ENCODE results near the gene ZNF398.

Gene ZNF398

GRCh38 chr7:149218469-149219420 lies 71.5 kb downstream of the ZNF398 start:
- Histone ChIP-seq H3K9me2 (replicated peaks; ENCODE audit: insufficient read depth, low read length) (no peaks in the 10 kb centered on the region), H3K4me3 (ENCODE audit: insufficient read depth, low read length, poor library complexity, severe bottlenecking) (no peak overlapping the region), H3K4me2 (ENCODE audit: low read depth, low read length, poor library complexity, severe bottlenecking) (no peak overlapping the region), H3K27ac (ENCODE audit: low read depth, low read length) (no peak overlapping the region), H4K20me1 (ENCODE audit: low read depth, low read length) (no peaks in the 10 kb centered on the region), H3F3A (ENCODE audit: insufficient read depth) (no peaks in the 10 kb centered on the region), H3K36me3 (ENCODE audit: low read length) (no peaks in the 10 kb centered on the region), H3K9me3 (ENCODE audit: insufficient read depth, low read length) (no peaks in the 10 kb centered on the region), H2AFZ (ENCODE audit: low read depth, low read length, severe bottlenecking) (no peak overlapping the region), H3K27me3 (ENCODE audit: low read length) (no peaks in the 10 kb centered on the region), H3K79me2 (ENCODE audit: insufficient read depth, low read length) (no peaks in the 10 kb centered on the region), H3K9ac (ENCODE audit: low read length) (no peak overlapping the region)
- TF ChIP-seq EZH2phosphoT487 (conservative IDR thresholded peaks at IDR 0.05; ENCODE audit: low read length) (no peak), CTCF (IDR thresholded peaks at IDR 0.05; ENCODE audit: insufficient read depth, low read length, poor library complexity, severe bottlenecking) (no peak)

GRCh38 chr7:149220534-149220933 lies 73.3 kb downstream of the ZNF398 start:
- Histone ChIP-seq H2AFZ (ENCODE audit: low read depth, low read length, severe bottlenecking) (no peak overlapping the region), H3K9me2 (replicated peaks; ENCODE audit: insufficient read depth, low read length) (no peaks in the 10 kb centered on the region), H3K36me3 (ENCODE audit: low read length) (no peaks in the 10 kb centered on the region), H3K9me3 (ENCODE audit: insufficient read depth, low read length) (no peaks in the 10 kb centered on the region), H3K79me2 (ENCODE audit: insufficient read depth, low read length) (no peaks in the 10 kb centered on the region), H3F3A (ENCODE audit: insufficient read depth) (no peaks in the 10 kb centered on the region), H3K4me2 (ENCODE audit: low read depth, low read length, poor library complexity, severe bottlenecking) (no peak overlapping the region), H3K4me3 (ENCODE audit: insufficient read depth, low read length, poor library complexity, severe bottlenecking) (no peak overlapping the region), H3K9ac (ENCODE audit: low read length) (no peak overlapping the region), H4K20me1 (ENCODE audit: low read depth, low read length) (no peaks in the 10 kb centered on the region), H3K27me3 (ENCODE audit: low read length) (no peaks in the 10 kb centered on the region), H3K27ac (ENCODE audit: low read depth, low read length) (no peak overlapping the region)
- TF ChIP-seq CTCF (IDR thresholded peaks at IDR 0.05; ENCODE audit: insufficient read depth, low read length, poor library complexity, severe bottlenecking) (no peak), EZH2phosphoT487 (conservative IDR thresholded peaks at IDR 0.05; ENCODE audit: low read length) (no peak)

- Histone ChIP-seq H3K36me3 (ENCODE audit: low read length) (no peaks in the 10 kb centered on the region), H3K9me3 (ENCODE audit: insufficient read depth, low read length) (no peaks in the 10 kb centered on the region)
These were observed 75.9 kb downstream of the ZNF398 start for GRCh38 chr7:149223176-149223575.

GRCh38 chr7:149223761-149224160 lies 76.5 kb downstream of the ZNF398 start:
- H2AFZ ChIP-seq (ENCODE audit: low read depth, low read length, severe bottlenecking), result no peak overlapping the region
- no peak overlapping the region for H3K27ac ChIP-seq (ENCODE audit: low read depth, low read length)
- H4K20me1 ChIP-seq (ENCODE audit: low read depth, low read length), result no peaks in the 10 kb centered on the region
- H3K9ac ChIP-seq (ENCODE audit: low read length), result no peak overlapping the region
- no peaks in the 10 kb centered on the region for H3K79me2 ChIP-seq (ENCODE audit: insufficient read depth, low read length)
- no peak for TF ChIP-seq CTCF (IDR thresholded peaks at IDR 0.05; ENCODE audit: insufficient read depth, low read length, poor library complexity, severe bottlenecking)
- no peak for TF ChIP-seq EZH2phosphoT487 (conservative IDR thresholded peaks at IDR 0.05; ENCODE audit: low read length)
- no peak overlapping the region for H3K4me3 ChIP-seq (ENCODE audit: insufficient read depth, low read length, poor library complexity, severe bottlenecking)
- no peaks in the 10 kb centered on the region for H3K36me3 ChIP-seq (ENCODE audit: low read length)
- H3F3A ChIP-seq (ENCODE audit: insufficient read depth), result no peaks in the 10 kb centered on the region; the same call in 1 of the 2 replicates
- no peak overlapping the region for H3K4me2 ChIP-seq (ENCODE audit: low read depth, low read length, poor library complexity, severe bottlenecking)
- no peaks in the 10 kb centered on the region for H3K9me2 ChIP-seq (replicated peaks; ENCODE audit: insufficient read depth, low read length)
- no peaks in the 10 kb centered on the region for H3K9me3 ChIP-seq (ENCODE audit: insufficient read depth, low read length)
- no peaks in the 10 kb centered on the region for H3K27me3 ChIP-seq (ENCODE audit: low read length)

More at GRCh38 chr7:149223176-149223575, 75.9 kb downstream of the ZNF398 start:
- H3K9ac ChIP-seq (ENCODE audit: low read length), result no peak overlapping the region
- no peak overlapping the region for H2AFZ ChIP-seq (ENCODE audit: low read depth, low read length, severe bottlenecking)
- H3K4me2 ChIP-seq (ENCODE audit: low read depth, low read length, poor library complexity, severe bottlenecking), result no peak overlapping the region
- no peaks in the 10 kb centered on the region for H3F3A ChIP-seq (ENCODE audit: insufficient read depth)
- H3K27ac ChIP-seq (ENCODE audit: low read depth, low read length), result no peak overlapping the region
- H3K4me3 ChIP-seq (ENCODE audit: insufficient read depth, low read length, poor library complexity, severe bottlenecking), result no peak overlapping the region
- no peaks in the 10 kb centered on the region for H3K27me3 ChIP-seq (ENCODE audit: low read length)
- H4K20me1 ChIP-seq (ENCODE audit: low read depth, low read length), result no peaks in the 10 kb centered on the region
- H3K79me2 ChIP-seq (ENCODE audit: insufficient read depth, low read length), result no peaks in the 10 kb centered on the region
- TF ChIP-seq EZH2phosphoT487 (conservative IDR thresholded peaks at IDR 0.05; ENCODE audit: low read length), result no peak
- H3K9me2 ChIP-seq (replicated peaks; ENCODE audit: insufficient read depth, low read length), result no peaks in the 10 kb centered on the region

All from SU-DHL-6 (cell line).